Stimulated activated CD4-positive, alpha-beta T cell treated with anti-CD3 and anti-CD28 coated beads, Interleukin-4, amount 100 ng/mL, for 4 hours (primary cell): ENCODE data around the gene MATR3.
"Not testable (repeated sequence)": the region's sequence is repeated elsewhere in the genome, so short reads cannot be mapped to it uniquely, and the experiment has no call there.

Experiments used
- DNase-seq, 2 experiments: peaks; one replicate each; pipeline ENCODE4 v3.0.0-alpha.2; 2020

Gene MATR3

DNA sequence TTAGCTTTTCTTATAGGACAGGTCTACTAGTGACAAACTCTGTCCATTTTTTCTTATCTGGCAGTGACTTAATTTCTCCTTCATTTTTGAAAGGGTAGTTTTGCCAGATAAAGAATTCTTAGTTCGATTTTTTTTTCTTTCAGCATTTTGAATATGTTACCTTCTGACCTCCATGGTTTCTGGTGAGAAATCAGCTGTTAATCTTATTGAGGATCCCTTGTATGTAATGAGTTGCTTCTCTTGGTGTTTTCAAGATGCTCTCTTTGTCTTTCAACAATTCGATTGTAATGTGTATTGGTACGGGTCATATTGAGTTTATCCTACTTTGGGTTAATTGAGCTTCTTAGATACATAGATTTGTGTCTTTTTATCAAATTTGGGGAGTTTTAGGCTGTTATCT is 60.6 kb downstream of the MATR3 start:
- no peak for DNase-seq

DNA sequence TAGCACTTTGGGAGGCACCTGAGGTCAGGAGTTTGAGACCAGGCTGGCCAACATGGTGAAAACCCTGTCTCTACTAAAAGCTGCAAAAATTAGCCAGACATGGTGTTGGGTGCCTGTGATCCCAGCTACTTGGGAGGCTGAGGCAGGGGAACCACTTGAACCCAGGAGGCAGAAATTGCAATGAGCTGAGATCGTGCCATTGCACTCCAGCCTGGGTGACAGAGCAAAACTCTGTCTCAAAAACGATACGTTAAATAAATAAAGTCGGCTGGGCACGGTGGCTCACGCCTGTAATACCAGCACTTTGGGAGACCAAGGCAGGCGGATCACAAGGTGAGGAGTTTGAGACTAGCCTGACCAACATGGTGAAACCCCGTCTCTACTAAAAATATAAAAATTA is 62.4 kb downstream of the MATR3 start:
- not testable (repeated sequence) for DNase-seq

DNA sequence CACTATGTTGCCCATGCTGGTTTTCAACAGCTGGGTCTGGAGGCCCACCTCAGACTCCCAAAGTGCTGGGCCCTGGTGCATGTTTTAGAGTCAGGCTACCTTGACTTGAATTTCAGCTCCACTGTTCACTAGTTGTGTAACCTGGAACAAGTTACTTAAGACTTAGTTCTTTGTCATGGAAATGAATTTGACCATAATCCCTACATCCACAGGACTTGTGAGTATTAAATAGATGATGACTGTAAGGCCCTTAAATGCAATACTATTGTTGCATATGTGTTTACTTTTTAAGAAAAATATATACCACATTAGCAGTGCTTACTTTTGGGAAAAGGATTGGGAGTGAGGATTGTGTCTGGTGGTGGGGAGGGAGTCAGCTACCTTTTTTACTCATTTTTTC is 64.5 kb downstream of the MATR3 start:
- DNase-seq: no peak

GRCh38 chr5:139360384-139360783 is 66.8 kb downstream of the MATR3 start:
- no peak for DNase-seq

GRCh38 chr5:139361835-139362429 is 68.4 kb downstream of the MATR3 start:
- no peak for DNase-seq

DNA sequence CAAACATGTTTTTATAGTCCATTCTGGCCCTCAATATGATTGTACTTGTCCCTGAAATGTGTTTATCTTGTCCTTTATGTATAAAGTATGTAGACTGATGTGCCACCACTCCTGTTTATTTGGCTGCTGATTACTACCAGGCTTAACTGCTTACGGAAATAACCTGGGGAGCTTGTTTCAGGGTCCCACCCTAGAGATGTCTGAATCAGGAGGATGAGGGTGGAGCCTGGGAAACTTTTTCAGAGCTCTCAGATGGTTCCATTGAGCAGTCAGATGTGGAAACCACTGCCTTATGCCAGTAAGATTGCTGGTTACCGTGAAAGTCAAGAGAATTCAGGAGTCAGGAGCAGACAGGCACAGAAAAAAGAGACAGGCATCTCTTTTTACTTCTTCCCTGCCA is 70.4 kb downstream of the MATR3 start:
- no peak for DNase-seq

GRCh38 chr5:139364466-139364865 is 70.9 kb downstream of the MATR3 start:
- no peak for DNase-seq

GRCh38 chr5:139368613-139369012 is 75.1 kb downstream of the MATR3 start:
- DNase-seq: no peak

GRCh38 chr5:139369181-139369580 is 75.6 kb downstream of the MATR3 start:
- DNase-seq: no peak

DNA sequence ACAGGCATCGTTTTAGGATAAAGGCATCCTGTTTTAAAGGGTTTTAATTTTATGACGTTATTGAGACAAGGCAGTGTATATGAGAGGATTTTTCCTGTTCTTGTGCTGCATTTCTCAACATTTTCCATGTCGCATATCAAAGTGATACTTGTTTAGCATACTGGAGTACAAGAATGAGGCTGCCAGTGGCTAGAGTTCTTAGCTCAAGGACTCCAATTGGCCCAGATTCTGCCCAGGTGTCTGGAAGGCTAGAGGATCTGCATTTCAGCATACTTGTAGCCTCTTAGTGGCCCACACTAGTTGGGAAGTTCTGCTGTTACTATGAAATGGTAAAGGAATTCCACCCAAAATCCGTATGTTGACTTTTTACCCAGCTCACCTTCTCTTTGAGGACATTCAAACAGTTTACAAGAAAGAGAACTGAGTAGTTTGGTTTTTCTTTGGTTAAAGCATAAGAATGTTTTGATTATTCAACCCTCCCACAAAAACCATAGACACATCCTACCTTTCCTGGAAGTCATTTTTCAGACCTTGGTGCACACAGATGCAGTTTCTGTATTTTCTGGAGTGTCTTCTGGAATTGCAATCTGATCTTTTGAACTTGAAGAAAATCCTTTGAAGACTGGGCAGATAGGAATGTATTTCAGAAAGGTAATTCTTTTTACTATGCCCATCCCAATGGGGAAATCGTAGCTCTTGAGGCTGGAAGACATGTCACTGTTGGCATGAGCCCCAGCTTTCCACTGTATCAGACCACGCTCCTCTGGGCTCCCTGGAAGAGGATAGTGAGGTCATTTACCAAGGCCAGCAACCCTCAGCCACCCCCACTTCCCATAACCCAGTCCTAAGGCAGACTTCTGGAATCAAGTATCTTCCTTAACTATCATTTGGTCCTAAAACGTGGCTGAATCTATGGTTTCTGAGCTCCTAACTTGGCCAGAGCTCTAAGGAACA is 78.2 kb downstream of the MATR3 start:
- no peak for DNase-seq

DNA sequence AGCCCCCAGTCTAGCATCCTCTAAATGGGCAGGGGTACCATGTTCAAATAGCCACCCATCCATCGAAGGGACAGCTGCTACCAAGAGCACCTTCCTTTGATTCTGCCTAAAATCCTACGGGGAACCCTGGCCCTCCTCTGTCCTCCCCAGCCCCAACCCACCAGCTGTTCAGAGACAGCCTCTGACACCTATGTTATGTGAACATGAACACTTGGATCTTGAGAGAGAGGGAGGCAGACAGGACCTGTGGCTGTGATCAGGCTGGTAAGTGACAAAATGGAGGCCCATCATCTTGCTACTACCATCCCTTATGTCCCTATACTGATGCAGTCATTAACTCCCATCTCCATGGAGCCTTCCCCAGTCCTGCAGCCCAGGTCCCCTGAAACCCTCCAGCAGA is 81.4 kb downstream of the MATR3 start:
- no peak for DNase-seq

DNA sequence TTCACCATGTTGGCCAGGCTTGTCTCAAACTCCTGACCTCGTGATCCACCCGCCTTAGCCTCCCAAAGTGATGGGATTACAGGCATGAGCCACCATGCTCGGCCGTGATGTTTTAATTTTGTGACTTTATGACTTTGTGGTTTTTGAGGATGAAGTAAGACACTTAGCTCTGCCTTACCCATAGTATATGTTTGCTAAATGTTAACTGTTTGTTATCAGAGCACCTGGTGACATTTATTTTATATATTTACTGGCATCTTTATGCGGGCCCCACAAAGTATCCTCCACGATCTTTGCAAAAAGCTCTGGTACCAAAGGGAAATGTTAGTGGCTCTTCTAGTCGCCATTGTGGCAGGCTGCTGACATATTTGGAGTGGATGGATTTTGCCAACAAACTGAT is 82.8 kb downstream of the MATR3 start:
- DNase-seq: no peak

- no peak for DNase-seq
These were observed 83.7 kb downstream of the MATR3 start for GRCh38 chr5:139377226-139377625.

- no peak for DNase-seq
These were observed 84.7 kb downstream of the MATR3 start for GRCh38 chr5:139378101-139378825.

GRCh38 chr5:139378941-139379361 is 85.4 kb downstream of the MATR3 start:
- no peak for DNase-seq

DNA sequence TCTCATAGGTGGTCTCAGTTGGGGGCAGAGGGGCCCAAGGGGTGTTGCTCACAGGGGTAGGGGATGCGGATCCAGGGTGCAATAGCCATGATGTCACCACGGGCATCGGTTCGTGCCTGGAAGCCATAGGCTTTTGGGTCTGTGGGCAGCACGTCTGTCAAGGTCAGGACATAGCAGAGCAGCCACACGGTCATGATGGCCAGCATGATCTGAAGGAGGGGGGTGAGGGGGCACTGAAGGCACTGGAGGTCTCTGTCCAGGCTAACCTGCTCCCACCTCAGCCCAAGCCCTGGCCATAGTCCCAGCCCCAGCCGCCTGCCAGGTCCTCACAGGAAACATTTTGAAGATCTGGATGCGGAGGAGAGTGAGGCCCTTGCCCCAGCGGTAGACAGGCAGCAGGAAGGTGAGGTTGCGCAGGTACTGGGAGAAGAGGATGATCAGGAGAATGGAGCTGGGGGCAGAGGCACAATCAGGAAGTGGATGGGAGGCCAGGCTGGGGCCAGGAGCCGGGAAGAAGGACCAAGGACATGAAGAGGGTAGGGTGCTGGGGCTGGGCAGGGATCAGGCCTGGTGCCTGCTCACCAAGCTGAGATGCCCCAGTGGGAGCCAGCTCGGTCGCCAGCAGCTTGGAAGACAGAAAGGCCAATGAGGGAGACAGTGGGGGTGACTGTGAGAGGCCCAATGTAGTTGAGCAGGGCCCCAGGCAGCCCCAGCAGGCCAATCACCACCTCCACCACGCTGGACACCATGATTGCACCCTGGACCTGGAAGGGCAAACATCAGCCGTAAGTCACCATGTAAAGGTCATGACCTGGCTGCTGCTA is 86.3 kb downstream of the MATR3 start:
- no peak for DNase-seq
